Measurements from ENCODE around the gene OTOG.

The OTOG gene

GRCh38 chr11:17574141-17575091, 27.4 kb downstream of the OTOG start:
- TF ChIP-seq REST (IDR thresholded peaks at IDR 0.05; ENCODE audit: insufficient read depth in 1 of 2, low read depth in 2 of 2, low read length in 2 of 2), result no peak
- TF ChIP-seq POLR2AphosphoS5 (IDR thresholded peaks at IDR 0.05; ENCODE audit: low read depth, low read length), result no peak
- TF ChIP-seq SIN3A (IDR thresholded peaks at IDR 0.05; ENCODE audit: borderline replicate concordance, insufficient read depth, low read length), result no peak
- TF ChIP-seq TAF1 (IDR thresholded peaks at IDR 0.05; ENCODE audit: borderline replicate concordance, insufficient read depth, low read length), result no peak
- no peak for TF ChIP-seq FOXP2 (optimal IDR thresholded peaks at IDR 0.05; ENCODE audit: borderline replicate concordance, extremely low read depth, extremely low read length, insufficient read depth)

- TF ChIP-seq REST (IDR thresholded peaks at IDR 0.05; ENCODE audit: insufficient read depth in 1 of 2, low read depth in 2 of 2, low read length in 2 of 2), result no peak
- no peak for TF ChIP-seq FOXP2 (optimal IDR thresholded peaks at IDR 0.05; ENCODE audit: borderline replicate concordance, extremely low read depth, extremely low read length, insufficient read depth)
- TF ChIP-seq SIN3A (IDR thresholded peaks at IDR 0.05; ENCODE audit: borderline replicate concordance, insufficient read depth, low read length), result no peak
- no peak for TF ChIP-seq POLR2AphosphoS5 (IDR thresholded peaks at IDR 0.05; ENCODE audit: low read depth, low read length)
- TF ChIP-seq TAF1 (IDR thresholded peaks at IDR 0.05; ENCODE audit: borderline replicate concordance, insufficient read depth, low read length), result no peak
These were observed 28.7 kb downstream of the OTOG start for GRCh38 chr11:17575431-17576425.

GRCh38 chr11:17578296-17578695, 31.2 kb downstream of the OTOG start:
- no peak for TF ChIP-seq SIN3A (IDR thresholded peaks at IDR 0.05; ENCODE audit: borderline replicate concordance, insufficient read depth, low read length)
- no peak for TF ChIP-seq POLR2AphosphoS5 (IDR thresholded peaks at IDR 0.05; ENCODE audit: low read depth, low read length)
- TF ChIP-seq REST (IDR thresholded peaks at IDR 0.05; ENCODE audit: insufficient read depth in 1 of 2, low read depth in 2 of 2, low read length in 2 of 2), result no peak
- no peak for TF ChIP-seq FOXP2 (optimal IDR thresholded peaks at IDR 0.05; ENCODE audit: borderline replicate concordance, extremely low read depth, extremely low read length, insufficient read depth)
- TF ChIP-seq TAF1 (IDR thresholded peaks at IDR 0.05; ENCODE audit: borderline replicate concordance, insufficient read depth, low read length), result no peak

GRCh38 chr11:17578958-17579357, 31.9 kb downstream of the OTOG start:
- TF ChIP-seq SIN3A (IDR thresholded peaks at IDR 0.05; ENCODE audit: borderline replicate concordance, insufficient read depth, low read length) (no peak), FOXP2 (optimal IDR thresholded peaks at IDR 0.05; ENCODE audit: borderline replicate concordance, extremely low read depth, extremely low read length, insufficient read depth) (no peak), REST (IDR thresholded peaks at IDR 0.05; ENCODE audit: insufficient read depth in 1 of 2, low read depth in 2 of 2, low read length in 2 of 2) (no peak), TAF1 (IDR thresholded peaks at IDR 0.05; ENCODE audit: borderline replicate concordance, insufficient read depth, low read length) (no peak), POLR2AphosphoS5 (IDR thresholded peaks at IDR 0.05; ENCODE audit: low read depth, low read length) (no peak)

Data from PFSK-1 (cell line).